GM23248 (cell line): Measurements from ENCODE around the gene ODF2.

Experiments used
- EZH2 ChIP-seq: fragments of 200-600 bp; sonication (generic); IDR thresholded peaks from 2 replicates; pipeline ENCODE4 v1.6.1; 2018; ENCODE audit warnings: antibody characterized with exemption, mild to moderate bottlenecking; ENCODE audit not compliant: insufficient read depth, poor library complexity, severe bottlenecking
- EZH2phosphoT487 ChIP-seq: fragments of 200-600 bp; sonication (generic); IDR thresholded peaks from 2 replicates; pipeline ENCODE4 v1.6.1; 2018; ENCODE audit warnings: antibody characterized with exemption, moderate library complexity, mild to moderate bottlenecking, low read depth; ENCODE audit not compliant: insufficient read depth

- TF ChIP-seq EZH2, result no peak
- TF ChIP-seq EZH2phosphoT487, result no peak
These were observed 29.0 kb downstream of the ODF2 start for GRCh38 chr9:128484686-128485413.
